Measurements from ENCODE around the gene TMEM214.

Gene TMEM214

DNA sequence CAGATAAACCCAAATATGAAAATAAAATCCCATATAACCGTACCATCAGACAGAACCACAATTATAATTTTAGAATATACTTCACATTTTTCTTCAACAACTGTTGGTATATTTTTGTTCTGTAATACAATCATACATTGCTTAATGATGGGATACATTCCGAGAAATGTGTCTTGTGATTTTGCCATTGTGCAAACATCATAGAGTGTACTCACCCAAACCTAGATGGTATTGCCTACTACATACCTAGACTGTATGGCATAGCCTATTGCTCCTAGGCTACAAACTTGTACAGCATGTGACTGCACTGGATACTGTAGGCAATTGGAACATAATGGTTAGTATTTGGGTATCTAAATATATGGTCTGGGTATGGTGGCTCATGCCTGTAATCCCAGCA is 31.8 kb upstream of the TMEM214 start:
- no peaks in the 10 kb centered on the region for H3K27me3 ChIP-seq (ENCODE audit: control insufficient read depth in 3 of 3, insufficient read depth in 3 of 3, low read depth in 1 of 3, low read length in 3 of 3)
- H3K4me3 ChIP-seq (ENCODE audit: low read length in 2 of 2) = no peak overlapping the region
- no peaks in the 10 kb centered on the region for H3K79me1 ChIP-seq (ENCODE audit: low read depth, low read length)
- H3K18ac ChIP-seq (ENCODE audit: low read length) = no peak overlapping the region
- no peak overlapping the region for H2BK120ac ChIP-seq (ENCODE audit: low read depth, low read length)
- no peak overlapping the region for H3K9ac ChIP-seq (ENCODE audit: low read depth, low read length, poor library complexity)
- H3K27ac ChIP-seq (replicated peaks; ENCODE audit: low read length) = no peak overlapping the region
- no peak overlapping the region for H2AK5ac ChIP-seq (ENCODE audit: low read depth, low read length)
- no peak overlapping the region for H3K4ac ChIP-seq (ENCODE audit: low read length)
- H4K91ac ChIP-seq (ENCODE audit: low read depth, low read length, poor library complexity) = no peak overlapping the region
- no peak overlapping the region for H2BK12ac ChIP-seq (ENCODE audit: low read length)
- no peak overlapping the region for H2BK5ac ChIP-seq (ENCODE audit: low read length)
- no peak overlapping the region for H3K23ac ChIP-seq (ENCODE audit: low read depth, low read length, poor library complexity)
- H3K14ac ChIP-seq (ENCODE audit: low read length) = no peak overlapping the region
- no peak overlapping the region for H3K4me2 ChIP-seq (ENCODE audit: insufficient read depth, low read length, poor library complexity, severe bottlenecking)
- WGBS, 2 donors (ENCODE audit: extremely low coverage in 2 of 2, insufficient read length in 2 of 2, insufficient replicate concordance in 1 of 2) = no CpG with 5 or more reads among the region's 2 CpGs
- no peaks in the 10 kb centered on the region for H3K36me3 ChIP-seq (replicated peaks in 1 of 2; ENCODE audit: control insufficient read depth in 2 of 2, insufficient read depth in 2 of 2, low read length in 2 of 2)
- DNase-seq (ENCODE audit: low spot score) = no peak
- H2AFZ ChIP-seq (ENCODE audit: low read length) = no peak overlapping the region
- no peak overlapping the region for H2BK15ac ChIP-seq (ENCODE audit: low read length)
- H4K8ac ChIP-seq (ENCODE audit: low read depth, low read length) = no peak overlapping the region
- H3K9me3 ChIP-seq (replicated peaks in 1 of 2; ENCODE audit: control insufficient read depth in 2 of 2, insufficient read depth in 1 of 2, low read depth in 1 of 2, low read length in 2 of 2) = no peaks in the 10 kb centered on the region
- H3K4me1 ChIP-seq (ENCODE audit: control insufficient read depth in 2 of 2, insufficient read depth in 1 of 2, low read depth in 1 of 2, low read length in 2 of 2) = peaks cover 0 to 5% of the 10 kb centered on the region in 2 donors

DNA sequence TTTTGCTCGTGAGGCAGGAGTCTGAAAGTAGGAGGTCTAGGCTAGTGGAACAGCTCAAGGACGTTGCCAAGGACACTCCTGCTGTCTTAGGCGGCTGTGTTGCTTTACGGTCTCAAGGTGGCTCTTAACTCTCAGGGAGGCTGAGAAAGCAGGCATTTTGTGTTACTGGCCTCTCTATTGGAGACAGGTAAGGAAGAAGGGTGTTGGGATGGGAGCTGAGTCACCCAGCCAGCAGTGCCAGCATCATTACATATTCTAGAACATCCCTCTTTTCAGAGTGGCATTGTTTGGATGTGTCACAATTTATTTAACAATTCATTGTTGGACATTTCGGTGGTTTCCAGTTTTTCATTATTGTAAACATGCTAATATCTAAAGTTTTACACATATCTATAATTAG is 30.8 kb upstream of the TMEM214 start:
- Histone ChIP-seq H3K4me3 (ENCODE audit: low read length in 2 of 2) (no peak overlapping the region), H2AFZ (ENCODE audit: low read length) (no peak overlapping the region), H2BK12ac (ENCODE audit: low read length) (no peak overlapping the region), H3K79me1 (ENCODE audit: low read depth, low read length) (no peaks in the 10 kb centered on the region), H3K36me3 (replicated peaks in 1 of 2; ENCODE audit: control insufficient read depth in 2 of 2, insufficient read depth in 2 of 2, low read length in 2 of 2) (no peaks in the 10 kb centered on the region), H3K9me3 (replicated peaks in 1 of 2; ENCODE audit: control insufficient read depth in 2 of 2, insufficient read depth in 1 of 2, low read depth in 1 of 2, low read length in 2 of 2) (no peaks in the 10 kb centered on the region), H4K8ac (ENCODE audit: low read depth, low read length) (no peak overlapping the region), H3K4ac (ENCODE audit: low read length) (no peak overlapping the region), H3K9ac (ENCODE audit: low read depth, low read length, poor library complexity) (no peak overlapping the region), H3K14ac (ENCODE audit: low read length) (no peak overlapping the region), H3K18ac (ENCODE audit: low read length) (no peak overlapping the region), H4K91ac (ENCODE audit: low read depth, low read length, poor library complexity) (no peak overlapping the region), H3K27me3 (ENCODE audit: control insufficient read depth in 3 of 3, insufficient read depth in 3 of 3, low read depth in 1 of 3, low read length in 3 of 3) (no peaks in the 10 kb centered on the region), H3K4me2 (ENCODE audit: insufficient read depth, low read length, poor library complexity, severe bottlenecking) (no peak overlapping the region), H2BK120ac (ENCODE audit: low read depth, low read length) (no peak overlapping the region), H3K23ac (ENCODE audit: low read depth, low read length, poor library complexity) (no peak overlapping the region), H2BK15ac (ENCODE audit: low read length) (no peak overlapping the region), H3K27ac (replicated peaks; ENCODE audit: low read length) (no peak overlapping the region), H2AK5ac (ENCODE audit: low read depth, low read length) (no peak overlapping the region), H2BK5ac (ENCODE audit: low read length) (no peak overlapping the region), H3K4me1 (ENCODE audit: control insufficient read depth in 2 of 2, insufficient read depth in 1 of 2, low read depth in 1 of 2, low read length in 2 of 2) (peaks cover 0 to 5% of the 10 kb centered on the region in 2 donors)
- DNase-seq (ENCODE audit: low spot score) = no peak
- WGBS, 2 donors (ENCODE audit: extremely low coverage in 2 of 2, insufficient read length in 2 of 2, insufficient replicate concordance in 1 of 2) = no CpG with 5 or more reads among the region's 5 CpGs

DNA sequence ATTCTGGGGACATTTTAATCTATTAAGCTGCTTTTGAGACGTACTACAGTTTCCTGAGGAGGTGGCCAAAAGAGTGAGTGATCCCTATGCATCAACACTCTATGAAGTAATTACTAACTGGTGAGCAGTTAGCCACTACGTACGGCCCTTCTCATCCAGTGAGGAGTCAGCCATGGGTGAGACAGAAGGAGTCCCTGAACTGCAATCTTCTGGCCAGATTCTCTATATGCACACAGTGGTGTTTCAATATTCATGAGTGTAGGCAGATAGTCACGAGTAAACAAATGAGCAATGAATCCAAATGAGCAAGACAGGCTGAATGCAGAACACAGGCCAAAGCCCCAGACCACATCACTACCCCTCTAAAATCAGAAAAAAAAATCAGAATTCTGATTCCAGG is 29.8 kb upstream of the TMEM214 start:
- no peak overlapping the region for H4K91ac ChIP-seq (ENCODE audit: low read depth, low read length, poor library complexity)
- H3K9ac ChIP-seq (ENCODE audit: low read depth, low read length, poor library complexity) = no peak overlapping the region
- no peak overlapping the region for H3K23ac ChIP-seq (ENCODE audit: low read depth, low read length, poor library complexity)
- no peak overlapping the region for H2BK15ac ChIP-seq (ENCODE audit: low read length)
- no peaks in the 10 kb centered on the region for H3K36me3 ChIP-seq (replicated peaks in 1 of 2; ENCODE audit: control insufficient read depth in 2 of 2, insufficient read depth in 2 of 2, low read length in 2 of 2)
- H4K8ac ChIP-seq (ENCODE audit: low read depth, low read length) = no peak overlapping the region
- no peak overlapping the region for H3K4me3 ChIP-seq (ENCODE audit: low read length in 2 of 2)
- no peak overlapping the region for H3K14ac ChIP-seq (ENCODE audit: low read length)
- H2AK5ac ChIP-seq (ENCODE audit: low read depth, low read length) = no peak overlapping the region
- no CpG with 5 or more reads among the region's 4 CpGs for WGBS, 2 donors (ENCODE audit: extremely low coverage in 2 of 2, insufficient read length in 2 of 2, insufficient replicate concordance in 1 of 2)
- no peak overlapping the region for H2BK12ac ChIP-seq (ENCODE audit: low read length)
- H3K4me1 ChIP-seq (ENCODE audit: control insufficient read depth in 2 of 2, insufficient read depth in 1 of 2, low read depth in 1 of 2, low read length in 2 of 2) = no peaks in the 10 kb centered on the region
- H3K27ac ChIP-seq (replicated peaks; ENCODE audit: low read length) = no peak overlapping the region
- DNase-seq (ENCODE audit: low spot score) = no peak
- H3K27me3 ChIP-seq (ENCODE audit: control insufficient read depth in 3 of 3, insufficient read depth in 3 of 3, low read depth in 1 of 3, low read length in 3 of 3) = no peaks in the 10 kb centered on the region
- H2BK120ac ChIP-seq (ENCODE audit: low read depth, low read length) = no peak overlapping the region
- no peak overlapping the region for H2AFZ ChIP-seq (ENCODE audit: low read length)
- no peaks in the 10 kb centered on the region for H3K9me3 ChIP-seq (replicated peaks in 1 of 2; ENCODE audit: control insufficient read depth in 2 of 2, insufficient read depth in 1 of 2, low read depth in 1 of 2, low read length in 2 of 2)
- H3K4me2 ChIP-seq (ENCODE audit: insufficient read depth, low read length, poor library complexity, severe bottlenecking) = no peak overlapping the region
- H2BK5ac ChIP-seq (ENCODE audit: low read length) = no peak overlapping the region
- no peak overlapping the region for H3K18ac ChIP-seq (ENCODE audit: low read length)
- no peak overlapping the region for H3K4ac ChIP-seq (ENCODE audit: low read length)
- no peaks in the 10 kb centered on the region for H3K79me1 ChIP-seq (ENCODE audit: low read depth, low read length)

DNA sequence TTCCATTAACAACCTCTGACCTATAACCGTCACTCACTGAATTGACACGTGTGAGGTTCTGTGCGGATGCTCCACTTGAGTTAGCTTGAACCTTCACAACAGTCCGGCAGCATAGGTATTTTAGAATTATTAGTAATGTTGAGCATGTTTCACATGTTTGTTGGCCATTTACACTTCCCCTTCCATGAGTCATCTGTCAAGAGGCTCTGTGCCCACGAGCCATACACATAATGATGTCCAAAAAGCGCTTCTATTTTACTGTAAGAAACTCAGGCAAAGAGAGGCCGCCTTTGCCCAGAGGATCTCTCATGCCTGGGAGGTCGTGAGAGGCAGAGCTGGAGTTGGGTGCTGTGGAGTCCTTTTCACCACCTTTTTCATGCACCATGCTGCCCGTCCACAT is 28.9 kb upstream of the TMEM214 start:
- Histone ChIP-seq H2BK12ac (ENCODE audit: low read length) (no peak overlapping the region), H3K4ac (ENCODE audit: low read length) (no peak overlapping the region), H4K91ac (ENCODE audit: low read depth, low read length, poor library complexity) (no peak overlapping the region), H3K4me2 (ENCODE audit: insufficient read depth, low read length, poor library complexity, severe bottlenecking) (no peak overlapping the region), H3K27ac (replicated peaks; ENCODE audit: low read length) (no peak overlapping the region), H3K79me1 (ENCODE audit: low read depth, low read length) (no peaks in the 10 kb centered on the region), H3K18ac (ENCODE audit: low read length) (no peak overlapping the region), H2BK120ac (ENCODE audit: low read depth, low read length) (no peak overlapping the region), H3K14ac (ENCODE audit: low read length) (no peak overlapping the region), H3K4me1 (ENCODE audit: control insufficient read depth in 2 of 2, insufficient read depth in 1 of 2, low read depth in 1 of 2, low read length in 2 of 2) (no peaks in the 10 kb centered on the region), H3K27me3 (ENCODE audit: control insufficient read depth in 3 of 3, insufficient read depth in 3 of 3, low read depth in 1 of 3, low read length in 3 of 3) (no peaks in the 10 kb centered on the region), H3K9me3 (replicated peaks in 1 of 2; ENCODE audit: control insufficient read depth in 2 of 2, insufficient read depth in 1 of 2, low read depth in 1 of 2, low read length in 2 of 2) (peaks cover 0 to 2% of the 10 kb centered on the region in 2 donors), H2AFZ (ENCODE audit: low read length) (no peak overlapping the region), H2BK15ac (ENCODE audit: low read length) (no peak overlapping the region), H4K8ac (ENCODE audit: low read depth, low read length) (no peak overlapping the region), H3K23ac (ENCODE audit: low read depth, low read length, poor library complexity) (no peak overlapping the region), H2BK5ac (ENCODE audit: low read length) (no peak overlapping the region), H3K4me3 (ENCODE audit: low read length in 2 of 2) (no peak overlapping the region), H3K9ac (ENCODE audit: low read depth, low read length, poor library complexity) (no peak overlapping the region), H3K36me3 (replicated peaks in 1 of 2; ENCODE audit: control insufficient read depth in 2 of 2, insufficient read depth in 2 of 2, low read length in 2 of 2) (no peaks in the 10 kb centered on the region), H2AK5ac (ENCODE audit: low read depth, low read length) (no peak overlapping the region)
- no peak for DNase-seq (ENCODE audit: low spot score)
- WGBS, 2 donors (ENCODE audit: extremely low coverage in 2 of 2, insufficient read length in 2 of 2, insufficient replicate concordance in 1 of 2) = no CpG with 5 or more reads among the region's 9 CpGs

Data from neuronal stem cell (in vitro differentiated cells).